ENCODE measurements around the gene KLHL29. TPM values are rescaled to one million over a fixed set of nuclear protein-coding genes. Genes with fewer than 3 reads are reported as not detected.
A peak's percentile ranks its signal among the peaks of the same experiment; 100 is the strongest.

Gene KLHL29
- total RNA-seq, 1 donor from 2014 or later, result 15.1 TPM

DNA sequence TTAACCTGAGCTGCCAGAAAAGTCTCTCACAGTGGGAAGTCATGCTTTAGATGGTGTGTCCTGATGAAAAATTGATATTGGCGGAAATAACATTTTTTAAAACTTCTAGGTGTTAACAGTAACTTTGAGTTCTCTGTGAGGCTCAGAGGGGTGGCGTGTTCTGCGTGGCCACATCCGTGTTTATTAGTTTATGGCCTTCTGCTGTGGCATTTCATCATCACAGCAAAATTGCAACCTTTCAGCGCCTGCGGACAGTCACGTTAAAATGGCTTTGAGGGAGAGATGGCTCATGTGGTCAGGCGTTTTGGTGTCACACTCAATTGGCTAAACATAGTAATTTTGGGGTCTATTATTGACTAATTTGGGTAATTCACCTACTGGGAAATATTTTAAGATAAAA, 42.4 kb downstream of the KLHL29 start:
- no peaks in the 10 kb centered on the region for H3K27me3 ChIP-seq
- H3K4me1 ChIP-seq, result peaks cover 12% of the 10 kb centered on the region
- no peak overlapping the region for H3K4me3 ChIP-seq
- no peaks in the 10 kb centered on the region for H3K36me3 ChIP-seq
- no peak for ATAC-seq
- H3K27ac ChIP-seq, result peak overlapping the region; percentile 63
- TF ChIP-seq, protein P1, sequence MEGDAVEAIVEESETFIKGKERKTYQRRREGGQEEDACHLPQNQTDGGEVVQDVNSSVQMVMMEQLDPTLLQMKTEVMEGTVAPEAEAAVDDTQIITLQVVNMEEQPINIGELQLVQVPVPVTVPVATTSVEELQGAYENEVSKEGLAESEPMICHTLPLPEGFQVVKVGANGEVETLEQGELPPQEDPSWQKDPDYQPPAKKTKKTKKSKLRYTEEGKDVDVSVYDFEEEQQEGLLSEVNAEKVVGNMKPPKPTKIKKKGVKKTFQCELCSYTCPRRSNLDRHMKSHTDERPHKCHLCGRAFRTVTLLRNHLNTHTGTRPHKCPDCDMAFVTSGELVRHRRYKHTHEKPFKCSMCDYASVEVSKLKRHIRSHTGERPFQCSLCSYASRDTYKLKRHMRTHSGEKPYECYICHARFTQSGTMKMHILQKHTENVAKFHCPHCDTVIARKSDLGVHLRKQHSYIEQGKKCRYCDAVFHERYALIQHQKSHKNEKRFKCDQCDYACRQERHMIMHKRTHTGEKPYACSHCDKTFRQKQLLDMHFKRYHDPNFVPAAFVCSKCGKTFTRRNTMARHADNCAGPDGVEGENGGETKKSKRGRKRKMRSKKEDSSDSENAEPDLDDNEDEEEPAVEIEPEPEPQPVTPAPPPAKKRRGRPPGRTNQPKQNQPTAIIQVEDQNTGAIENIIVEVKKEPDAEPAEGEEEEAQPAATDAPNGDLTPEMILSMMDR (IDR thresholded peaks at IDR 0.05), result no peak
- intact Hi-C loops (cut with DNase I), result no loop called here
- H3K9me3 ChIP-seq, result no peaks in the 10 kb centered on the region
- no peak for DNase-seq

DNA sequence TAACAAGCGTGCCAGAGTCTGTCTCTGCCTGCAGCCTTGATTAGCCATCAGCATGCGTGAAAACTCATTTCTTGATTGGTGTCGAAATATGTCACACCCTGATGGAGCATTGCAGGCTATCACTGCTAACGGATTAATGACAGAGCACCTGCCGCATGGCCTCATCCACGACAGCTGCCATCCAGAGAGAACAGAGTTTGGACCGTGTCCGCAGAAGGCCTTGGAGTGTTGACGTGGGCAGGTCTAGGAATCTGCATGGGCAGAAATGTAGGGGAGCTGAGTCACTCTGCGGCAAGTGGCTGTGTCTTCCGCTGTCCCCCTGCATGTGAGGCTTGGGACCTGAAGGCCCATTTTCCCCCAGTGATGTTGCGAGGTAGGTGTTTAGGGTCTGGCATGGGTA, 43.0 kb downstream of the KLHL29 start:
- H3K27me3 ChIP-seq, result no peaks in the 10 kb centered on the region
- intact Hi-C loops (cut with DNase I), result no loop called here
- no peaks in the 10 kb centered on the region for H3K36me3 ChIP-seq
- no peak for DNase-seq
- H3K27ac ChIP-seq, result no peak overlapping the region
- no peak overlapping the region for H3K4me3 ChIP-seq
- peaks cover 12% of the 10 kb centered on the region for H3K4me1 ChIP-seq
- ATAC-seq, result no peak
- TF ChIP-seq, protein P1 (IDR thresholded peaks at IDR 0.05), result no peak
- no peaks in the 10 kb centered on the region for H3K9me3 ChIP-seq

DNA sequence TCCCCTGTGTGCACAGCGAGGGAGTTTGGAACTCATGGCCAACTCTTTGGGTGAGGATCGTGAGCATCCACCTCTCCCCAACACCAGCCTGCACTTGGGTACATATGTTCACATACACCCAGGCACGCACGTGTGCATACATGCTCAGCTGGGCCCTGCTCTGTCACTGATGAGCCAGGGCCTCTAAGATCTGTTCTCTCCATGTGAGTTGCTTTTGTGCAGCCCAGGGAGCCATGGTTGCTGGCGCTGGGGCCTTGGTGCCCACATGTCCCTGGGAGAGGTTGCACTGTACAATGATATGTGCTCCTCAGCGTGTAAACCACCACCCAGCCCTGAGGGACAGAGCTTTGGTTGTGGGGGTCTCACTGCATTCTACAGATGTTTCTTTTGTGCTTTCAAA, 44.1 kb downstream of the KLHL29 start:
- H3K4me3 ChIP-seq, result no peak overlapping the region
- intact Hi-C loops (cut with DNase I), result no loop called here
- no peaks in the 10 kb centered on the region for H3K36me3 ChIP-seq
- no peaks in the 10 kb centered on the region for H3K27me3 ChIP-seq
- H3K27ac ChIP-seq, result no peak overlapping the region
- ATAC-seq (no peak), DNase-seq (no peak)
- TF ChIP-seq, protein P1 (IDR thresholded peaks at IDR 0.05), result no peak
- no peaks in the 10 kb centered on the region for H3K9me3 ChIP-seq
- peaks cover 12% of the 10 kb centered on the region for H3K4me1 ChIP-seq

DNA sequence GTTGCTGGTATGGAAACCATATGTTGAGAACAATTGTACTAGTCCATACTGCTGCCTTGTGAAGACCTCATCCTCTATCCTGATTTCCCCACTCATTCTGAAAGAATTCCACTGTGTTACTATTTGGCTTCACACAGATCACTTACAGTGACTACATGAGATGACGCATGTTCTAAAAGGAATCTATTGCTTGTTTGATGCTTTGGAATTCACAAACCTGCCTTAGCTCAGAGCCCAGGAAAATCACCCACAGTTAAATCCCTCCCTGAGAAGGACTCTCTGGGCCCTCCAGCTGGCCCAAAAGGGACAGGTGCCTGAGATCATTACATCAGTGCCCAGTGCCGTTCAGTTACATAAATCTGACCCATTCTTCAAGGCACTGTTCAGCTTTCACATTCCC, 45.3 kb downstream of the KLHL29 start:
- no peaks in the 10 kb centered on the region for H3K9me3 ChIP-seq
- intact Hi-C loops (cut with DNase I), result no loop called here
- ATAC-seq (no peak), DNase-seq (no peak)
- H3K4me3 ChIP-seq, result no peak overlapping the region
- H3K27ac ChIP-seq, result no peak overlapping the region
- no peaks in the 10 kb centered on the region for H3K27me3 ChIP-seq
- TF ChIP-seq, protein P1 (IDR thresholded peaks at IDR 0.05), result no peak
- H3K36me3 ChIP-seq, result no peaks in the 10 kb centered on the region
- H3K4me1 ChIP-seq, result peaks cover 9% of the 10 kb centered on the region

DNA sequence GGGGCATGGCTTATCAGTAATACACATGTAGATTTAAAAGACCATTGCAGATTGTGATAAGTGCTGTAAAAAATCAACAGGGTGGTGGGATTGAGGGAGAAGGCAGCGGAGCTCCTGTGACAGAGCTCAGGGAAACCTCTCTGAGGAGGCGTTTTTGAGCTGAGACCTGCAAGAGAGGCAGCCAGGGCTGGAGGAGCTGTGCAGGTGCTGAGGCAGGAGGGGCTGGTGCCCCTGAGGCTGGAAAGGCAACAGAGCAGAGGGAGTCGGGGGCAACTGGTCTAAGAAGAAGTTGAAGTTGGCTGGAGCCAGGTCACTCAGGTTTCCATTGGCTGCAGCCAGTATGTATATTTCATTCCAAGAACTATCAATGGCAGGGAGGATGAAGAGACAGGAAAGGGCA, 47.6 kb downstream of the KLHL29 start:
- Histone ChIP-seq H3K4me3 (no peak overlapping the region), H3K27me3 (no peaks in the 10 kb centered on the region), H3K36me3 (no peaks in the 10 kb centered on the region), H3K27ac (no peak overlapping the region), H3K9me3 (no peaks in the 10 kb centered on the region), H3K4me1 (no peaks in the 10 kb centered on the region)
- DNase-seq (no peak), ATAC-seq (no peak)
- TF ChIP-seq, protein P1 (IDR thresholded peaks at IDR 0.05), result no peak
- intact Hi-C loops (cut with DNase I), result no loop called here

DNA sequence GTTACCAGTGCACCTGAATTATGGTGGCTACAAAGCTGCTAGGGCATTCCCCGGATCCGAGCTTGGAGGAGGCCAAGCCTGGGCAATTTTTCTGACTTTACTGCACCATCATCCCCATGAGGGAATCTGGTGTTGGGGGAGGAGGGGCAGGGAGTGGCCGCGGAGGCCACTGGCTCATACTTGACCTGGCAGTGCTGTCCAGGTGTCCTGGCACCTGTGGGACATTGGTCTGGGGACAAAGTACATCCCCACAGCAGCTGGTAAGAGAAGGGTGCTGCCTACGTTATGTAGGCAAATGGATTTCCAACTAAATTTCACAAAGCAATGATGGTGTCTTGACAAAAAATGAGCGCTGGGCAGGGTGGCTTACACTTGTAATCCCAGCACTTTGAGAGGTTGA, 48.3 kb downstream of the KLHL29 start:
- ATAC-seq (no peak), DNase-seq (no peak)
- TF ChIP-seq, protein P1 (IDR thresholded peaks at IDR 0.05), result no peak
- Histone ChIP-seq H3K4me1 (no peaks in the 10 kb centered on the region), H3K27ac (no peak overlapping the region), H3K4me3 (no peak overlapping the region), H3K9me3 (no peaks in the 10 kb centered on the region), H3K36me3 (no peaks in the 10 kb centered on the region), H3K27me3 (no peaks in the 10 kb centered on the region)
- intact Hi-C loops (cut with DNase I), result no loop called here

Measured in upper lobe of right lung (tissue), 1 donor.